RWPE1 (cell line): ENCODE results near the gene HCFC1.

ENCODE experiments used
- CTCF ChIA-PET: fragments of 350-600 bp; sonication (Branson Sonifier 250); formaldehyde crosslinking; extraction: SDS; loops from one replicate; lab custom pipeline; 2021; lab: Yijun Ruan, JAX
- POLR2A ChIA-PET: fragments of 400-600 bp; formaldehyde crosslinking; extraction: SDS; loops from one replicate; lab custom pipeline; 2020; ENCODE audit warnings: antibody characterized with exemption; ENCODE audit not compliant: low non-redundant PET; lab: Yijun Ruan, JAX
- DNase-seq: peaks from one replicate; pipeline ENCODE4 v3.0.0; 2012; ENCODE audit warnings: low spot score
- H3K27ac ChIP-seq: fragments of 450-650 bp; 2 replicates; pipeline ENCODE4 v1.5.1; 2017
- CTCF ChIP-seq: fragments of 450-650 bp; conservative IDR thresholded peaks from 2 replicates; pipeline ENCODE4 v1.5.1; 2017; ENCODE audit warnings: low read depth, mild to moderate bottlenecking

HCFC1 gene

GRCh38 chrX:153966841-153967535 is 4.6 kb downstream of the HCFC1 start:
- POLR2A ChIA-PET, result interaction anchor here (0.7 kb wide), 1 partner anchor 39 kb away, joined by 4 read pairs; no protein-coding TSS in a partner anchor
- H3K27ac ChIP-seq, result peak overlapping the region; percentile 97
- no peak for DNase-seq
- no peak for TF ChIP-seq CTCF
- CTCF ChIA-PET, result no interaction called here

GRCh38 chrX:153966283-153966688 is 5.3 kb downstream of the HCFC1 start:
- peak overlapping the region; percentile 97 for H3K27ac ChIP-seq
- no peak for TF ChIP-seq CTCF
- ChIA-PET POLR2A (no interaction called here), CTCF (no interaction called here)
- no peak for DNase-seq

- no peak for DNase-seq
- TF ChIP-seq CTCF, result no peak
- CTCF ChIA-PET, result no interaction called here
- POLR2A ChIA-PET, result no interaction called here
- peak overlapping the region; percentile 97; the same call in 1 of the 2 replicates for H3K27ac ChIP-seq
Observed at GRCh38 chrX:153965406-153965805, 6.2 kb downstream of the HCFC1 start.

GRCh38 chrX:153964105-153964504 is 7.5 kb downstream of the HCFC1 start:
- no peak for DNase-seq
- H3K27ac ChIP-seq, result no peak overlapping the region
- POLR2A ChIA-PET, result no interaction called here
- TF ChIP-seq CTCF, result no peak
- CTCF ChIA-PET, result no interaction called here

GRCh38 chrX:153963546-153963945 is 8.1 kb downstream of the HCFC1 start:
- TF ChIP-seq CTCF, result no peak
- ChIA-PET POLR2A (no interaction called here), CTCF (no interaction called here)

GRCh38 chrX:153961292-153961691 is 10.3 kb downstream of the HCFC1 start:
- CTCF ChIA-PET, result interaction anchor here (0.7 kb wide), 1 partner anchor 197 kb away, joined by 3 read pairs; the partner anchor contains the start of gene PLXNB3

More at GRCh38 chrX:153963546-153963945, 8.1 kb downstream of the HCFC1 start:
- no peak overlapping the region; the same call in 1 of the 2 replicates for H3K27ac ChIP-seq
- DNase-seq, result no peak

More at GRCh38 chrX:153961292-153961691, 10.3 kb downstream of the HCFC1 start:
- no peak overlapping the region; the same call in 1 of the 2 replicates for H3K27ac ChIP-seq
- POLR2A ChIA-PET, result no interaction called here
- no peak for TF ChIP-seq CTCF
- no peak for DNase-seq
